Endothelial cell of umbilical vein (primary cell): Measurements from ENCODE around the gene KRT15. TPM values are rescaled to one million over a fixed set of nuclear protein-coding genes. Genes with fewer than 3 reads are reported as not detected.

Source experiments
- BruUV-seq: library from RNA; stranded (reverse); fragments of 400-500 nt; replicated peaks from 2 replicates; lab custom pipeline; 2021; lab: Mats Ljungman, UMichigan
- CTCF ChIA-PET: fragments of 300-600, 350-600 bp; sonication (Branson Sonifier 250); formaldehyde crosslinking; loops from one replicate; lab custom pipeline; 2021; ENCODE audit warnings: antibody characterized with exemption, inconsistent platforms; lab: Charles Lee
- POLR2A ChIA-PET: fragments of 300-600, 350-600 bp; sonication (Branson Sonifier 250); formaldehyde crosslinking; loops from one replicate; lab custom pipeline; 2021; ENCODE audit warnings: antibody characterized with exemption, inconsistent platforms; lab: Charles Lee
- DNase-seq: peaks from one replicate; pipeline ENCODE4 v3.0.0-alpha.2; 2011; ENCODE audit warnings: low read depth, low spot score
- FAIRE-seq: peaks from 2 replicates; lab custom pipeline; 2011; peaks lifted over from hg19 to GRCh38; lab: Jason Lieb, UNC
- H2AFZ ChIP-seq: 2 replicates; pipeline ENCODE4 v1.6.0; 2012; ENCODE audit warnings: low read depth, low read length, control low read depth, inconsistent platforms
- H3K27ac ChIP-seq: 2 replicates; pipeline ENCODE4 v1.5.1; 2011; ENCODE audit warnings: low read depth, mild to moderate bottlenecking, control low read depth, low read length, moderate library complexity; ENCODE audit not compliant: insufficient read depth
- H3K27me3 ChIP-seq, 2 experiments: 2 replicates each; pipeline versions ENCODE4 v1.6.0 to v1.6.1; 2011; ENCODE audit warnings: low read length in 2 of 2, mixed read lengths in 1 of 2; ENCODE audit not compliant: control insufficient read depth in 2 of 2, insufficient read depth in 2 of 2
- H3K36me3 ChIP-seq, 2 experiments: 2 replicates in 1 of 2; 3 replicates in 1 of 2; pipeline ENCODE4 v1.5.1; 2011; ENCODE audit warnings: low read length in 2 of 2, mild to moderate bottlenecking in 1 of 2, moderate library complexity in 1 of 2; ENCODE audit not compliant: control insufficient read depth in 2 of 2, insufficient read depth in 2 of 2; ENCODE audit errors: extremely low read depth in 1 of 2
- H3K4me1 ChIP-seq: 3 replicates; pipeline ENCODE4 v1.5.1; 2011; ENCODE audit warnings: mild to moderate bottlenecking, low read length; ENCODE audit not compliant: control insufficient read depth, insufficient read depth; ENCODE audit errors: extremely low read depth
- H3K4me2 ChIP-seq: 2 replicates; pipeline ENCODE4 v1.6.1; 2011; ENCODE audit warnings: low read length, control low read depth, mixed read lengths; ENCODE audit not compliant: insufficient read depth
- H3K4me3 ChIP-seq, 3 experiments: fragments of 200-600 bp in 1 of 3; sonication (generic), shearing (Covaris generic) in 1 of 3; replicated peaks in 1 of 3; 2 replicates each; pipeline ENCODE4 v1.5.1; 2011 to 2016; ENCODE audit warnings: control low read depth in 3 of 3, low read length in 3 of 3, mild to moderate bottlenecking in 2 of 3, inconsistent platforms in 1 of 3, low read depth in 1 of 3, moderate library complexity in 1 of 3; ENCODE audit not compliant: insufficient read depth in 1 of 3
- H3K79me2 ChIP-seq: 2 replicates; pipeline ENCODE4 v1.6.0; 2012; ENCODE audit warnings: low read length, inconsistent platforms; ENCODE audit not compliant: control insufficient read depth, insufficient read depth
- H3K9ac ChIP-seq: replicated peaks from 2 replicates; pipeline ENCODE3; 2011; ENCODE audit warnings: low read length, control low read depth; ENCODE audit not compliant: insufficient read depth; ENCODE audit errors: extremely low read depth
- H3K9me1 ChIP-seq: replicated peaks from 3 replicates; pipeline ENCODE4 v1.6.0; 2011; ENCODE audit warnings: mild to moderate bottlenecking, low read length; ENCODE audit not compliant: control insufficient read depth, insufficient read depth; ENCODE audit errors: extremely low read depth
- H3K9me3 ChIP-seq: replicated peaks from 2 replicates; pipeline ENCODE4 v1.5.1; 2012; ENCODE audit warnings: low read length, inconsistent platforms; ENCODE audit not compliant: control insufficient read depth, insufficient read depth
- H4K20me1 ChIP-seq: replicated peaks from 2 replicates; pipeline ENCODE3; 2011; ENCODE audit warnings: mild to moderate bottlenecking, low read length; ENCODE audit not compliant: control insufficient read depth, insufficient read depth; ENCODE audit errors: extremely low read depth
- EZH2 ChIP-seq: IDR thresholded peaks from 2 replicates; pipeline ENCODE4 v1.6.1; 2012; ENCODE audit warnings: borderline replicate concordance, low read depth, mild to moderate bottlenecking, moderate library complexity, low read length, inconsistent platforms; ENCODE audit not compliant: severe bottlenecking
- FOS ChIP-seq: IDR thresholded peaks from 2 replicates; pipeline ENCODE4 v1.6.1; 2011; ENCODE audit warnings: mild to moderate bottlenecking, low read length, moderate library complexity, borderline replicate concordance; ENCODE audit not compliant: insufficient read depth
- GATA2 ChIP-seq: IDR thresholded peaks from 2 replicates; pipeline ENCODE4 v1.7.0; 2011; ENCODE audit warnings: low read depth, mild to moderate bottlenecking, moderate library complexity, mixed read lengths, low read length; ENCODE audit not compliant: insufficient read length, insufficient read depth
- JUN ChIP-seq: IDR thresholded peaks from 2 replicates; pipeline ENCODE4 v1.6.1; 2011; ENCODE audit warnings: borderline replicate concordance, low read depth; ENCODE audit not compliant: insufficient read length, insufficient read depth
- MYC ChIP-seq: IDR thresholded peaks from one replicate; pipeline ENCODE4 v1.6.1; 2011; ENCODE audit warnings: mild to moderate bottlenecking, low read depth, low read length
- POLR2A ChIP-seq: IDR thresholded peaks from 2 replicates; pipeline ENCODE4 v1.6.1; 2012; ENCODE audit warnings: low read depth, mild to moderate bottlenecking, control low read depth, low read length
- POLR2AphosphoS5 ChIP-seq: IDR thresholded peaks from 2 replicates; pipeline ENCODE4 v1.6.1; 2012; ENCODE audit warnings: low read depth, mild to moderate bottlenecking, control low read depth, low read length, moderate library complexity; ENCODE audit not compliant: insufficient read depth
- dilution Hi-C: fragments of 300-500 bp; cut with MboI; formaldehyde crosslinking; loops from one replicate; pipeline ENCODE4 v1.15.0; 2019; ENCODE audit warnings: low sequenced_read_pairs; ENCODE audit not compliant: extremely low pct_ligation_motif_present
- intact Hi-C: fragments of 100-400 bp; cut with micrococcal nuclease; formaldehyde crosslinking; loops from one replicate; pipeline ENCODE4 v1.10.0; 2022
- polyA plus RNA-seq, 4 experiments: library from polyadenylated mRNA; depleted of rRNA in 3 of 4; stranded (reverse) in 3 of 4; unstranded in 1 of 4; fragments of >200 nt; gene quantifications; 2 replicates each; pipeline versions ENCODE4 v1.2.1 to v1.2.3, GENCODE V29; 2011 to 2012; ENCODE audit warnings: missing spikeins in 1 of 4
- total RNA-seq: library from RNA; stranded (reverse); gene quantifications from 2 replicates; pipeline ENCODE4 v1.2.3, GENCODE V29; 2021
- TF ChIP-seq, protein P1 (sequence below), 2 donors: IDR thresholded peaks; 1 replicate in 1 of 2; 2 replicates in 1 of 2; pipeline ENCODE4 v1.5.1; 2011; ENCODE audit warnings: low read length in 2 of 2, mild to moderate bottlenecking in 2 of 2, moderate library complexity in 2 of 2, control low read depth in 1 of 2, inconsistent platforms in 1 of 2, low read depth in 1 of 2; ENCODE audit not compliant: insufficient read depth in 1 of 2; ENCODE audit errors: extremely low read depth in 1 of 2
- TF ChIP-seq, protein P2 (sequence below): IDR thresholded peaks from 2 replicates; pipeline ENCODE4 v1.6.1; 2011; ENCODE audit not compliant: insufficient read depth, insufficient read length

The KRT15 gene
- total and polyA plus RNA-seq, 2 donors (not counting 3 experiments of a cell fraction or from before 2014, with no cell fraction given), result 0.68 to 2.8 TPM

GRCh38 chr17:41478237-41478636 lies 40.5 kb downstream of the KRT15 start:
- Histone ChIP-seq H4K20me1 (no peaks in the 10 kb centered on the region), H3K27me3 (peaks cover 3 to 5% of the 10 kb centered on the region in 2 experiments), H3K4me1 (no peaks in the 10 kb centered on the region), H3K79me2 (no peaks in the 10 kb centered on the region), H3K36me3 (no peaks in the 10 kb centered on the region), H2AFZ (no peak overlapping the region), H3K9me1 (no peaks in the 10 kb centered on the region), H3K4me3 (no peak overlapping the region), H3K27ac (no peak overlapping the region), H3K9ac (no peak overlapping the region), H3K9me3 (no peaks in the 10 kb centered on the region), H3K4me2 (no peak overlapping the region)
- BruUV-seq, result no TSS peak
- intact Hi-C loops (loop anchor here (10.0 kb wide), 1 partner anchor 53 kb away; the partner anchor contains the start of gene KRT37), dilution Hi-C loops (no loop called here)
- ChIA-PET CTCF (interaction anchor here (0.8 to 1.2 kb wide), 3 partner anchors 9 to 184 kb away, joined by 3 to 6 read pairs (median 4); no protein-coding TSS in a partner anchor), POLR2A (no interaction called here)
- FAIRE-seq (no peak), DNase-seq (no peak)
- TF ChIP-seq POLR2A (no peak), JUN (no peak), EZH2 (no peak)

DNA sequence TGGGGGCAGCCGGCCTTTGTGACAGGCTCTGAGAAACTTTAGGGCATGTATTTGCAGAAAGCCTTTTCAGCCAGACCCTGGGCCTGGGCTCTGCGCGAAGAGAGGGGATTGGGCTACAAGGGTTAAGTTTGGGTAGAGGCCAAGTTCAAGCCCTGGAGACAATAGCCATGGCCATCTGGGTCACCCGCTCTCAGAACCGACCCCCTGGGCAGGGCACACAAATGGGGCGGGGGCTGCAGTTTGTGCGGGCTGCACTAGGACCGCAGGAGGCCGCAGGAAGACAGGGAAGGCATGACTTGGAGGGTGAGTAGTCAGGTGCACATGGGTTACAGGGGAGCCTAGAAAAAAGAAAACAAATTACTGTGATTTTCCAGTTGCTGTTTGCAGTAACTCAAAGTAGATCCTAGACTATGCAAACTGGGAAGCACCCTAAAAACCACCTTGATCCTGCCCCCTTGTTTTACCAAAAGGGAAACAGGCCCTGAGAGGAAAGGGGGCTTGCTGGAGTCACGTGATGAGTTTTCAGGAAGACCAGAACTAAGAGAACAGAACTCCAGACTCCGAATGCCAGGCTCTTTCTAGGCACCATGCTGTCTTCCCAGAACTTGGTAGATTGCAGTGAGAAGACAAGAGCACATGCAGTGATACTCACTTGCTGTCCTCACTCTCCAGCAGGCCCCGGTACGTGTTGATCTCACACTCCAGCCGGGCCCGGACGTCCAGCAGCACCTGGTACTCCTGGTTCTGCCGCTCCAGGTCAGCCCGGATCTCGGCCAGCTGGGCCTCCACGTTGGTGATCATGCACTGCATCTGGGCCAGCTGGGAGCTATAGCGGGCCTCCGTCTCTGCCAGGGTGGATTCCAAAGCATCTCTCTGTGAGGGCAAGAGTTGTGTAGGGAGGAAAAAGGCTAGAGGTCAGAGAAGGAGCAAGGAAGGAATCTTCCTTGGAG lies 41.5 kb downstream of the KRT15 start:
- no peak for DNase-seq
- Histone ChIP-seq H4K20me1 (no peaks in the 10 kb centered on the region), H3K4me3 (no peak overlapping the region), H3K9me3 (no peaks in the 10 kb centered on the region), H3K27me3 (peaks cover 3 to 5% of the 10 kb centered on the region in 2 experiments), H3K36me3 (no peaks in the 10 kb centered on the region), H3K4me2 (no peak overlapping the region), H3K79me2 (no peaks in the 10 kb centered on the region), H2AFZ (no peak overlapping the region), H3K9ac (no peak overlapping the region), H3K4me1 (no peaks in the 10 kb centered on the region), H3K27ac (no peak overlapping the region), H3K9me1 (no peaks in the 10 kb centered on the region)
- BruUV-seq, result no TSS peak
- TF ChIP-seq POLR2AphosphoS5 (no peak), EZH2 (no peak), JUN (no peak), GATA2 (no peak), FOS (no peak), MYC (no peak), POLR2A (no peak)
- TF ChIP-seq, protein P1, sequence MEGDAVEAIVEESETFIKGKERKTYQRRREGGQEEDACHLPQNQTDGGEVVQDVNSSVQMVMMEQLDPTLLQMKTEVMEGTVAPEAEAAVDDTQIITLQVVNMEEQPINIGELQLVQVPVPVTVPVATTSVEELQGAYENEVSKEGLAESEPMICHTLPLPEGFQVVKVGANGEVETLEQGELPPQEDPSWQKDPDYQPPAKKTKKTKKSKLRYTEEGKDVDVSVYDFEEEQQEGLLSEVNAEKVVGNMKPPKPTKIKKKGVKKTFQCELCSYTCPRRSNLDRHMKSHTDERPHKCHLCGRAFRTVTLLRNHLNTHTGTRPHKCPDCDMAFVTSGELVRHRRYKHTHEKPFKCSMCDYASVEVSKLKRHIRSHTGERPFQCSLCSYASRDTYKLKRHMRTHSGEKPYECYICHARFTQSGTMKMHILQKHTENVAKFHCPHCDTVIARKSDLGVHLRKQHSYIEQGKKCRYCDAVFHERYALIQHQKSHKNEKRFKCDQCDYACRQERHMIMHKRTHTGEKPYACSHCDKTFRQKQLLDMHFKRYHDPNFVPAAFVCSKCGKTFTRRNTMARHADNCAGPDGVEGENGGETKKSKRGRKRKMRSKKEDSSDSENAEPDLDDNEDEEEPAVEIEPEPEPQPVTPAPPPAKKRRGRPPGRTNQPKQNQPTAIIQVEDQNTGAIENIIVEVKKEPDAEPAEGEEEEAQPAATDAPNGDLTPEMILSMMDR (IDR thresholded peaks at IDR 0.05; ENCODE audit: extremely low read depth in 1 of 2, insufficient read depth in 1 of 2, low read depth in 1 of 2, low read length in 2 of 2), result no peak
- TF ChIP-seq, protein P2, sequence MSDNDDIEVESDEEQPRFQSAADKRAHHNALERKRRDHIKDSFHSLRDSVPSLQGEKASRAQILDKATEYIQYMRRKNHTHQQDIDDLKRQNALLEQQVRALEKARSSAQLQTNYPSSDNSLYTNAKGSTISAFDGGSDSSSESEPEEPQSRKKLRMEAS, result no peak
- ChIA-PET CTCF (interaction anchor here (0.9 to 1.2 kb wide), 2 partner anchors 10 to 186 kb away, joined by 4 to 6 read pairs; no protein-coding TSS in a partner anchor), POLR2A (no interaction called here)
- FAIRE-seq, result no peak
- intact Hi-C loops, result loop anchor here (10.0 kb wide), 1 partner anchor 52 kb away; the partner anchor contains the start of gene KRT37
- dilution Hi-C loops, result no loop called here
